Stimulated activated CD8-positive, alpha-beta memory T cell treated with anti-CD3 and anti-CD28 coated beads, Interleukin-12 subunit alpha, Interleukin-12 subunit beta, amount 100 ng/mL, for 24 hours (primary cell): ENCODE measurements around the gene TFAP2B.

ENCODE experiments used
- DNase-seq: peaks from one replicate; pipeline ENCODE4 v3.0.0-alpha.2; 2020; ENCODE audit errors: extremely low read depth

TFAP2B gene

DNA sequence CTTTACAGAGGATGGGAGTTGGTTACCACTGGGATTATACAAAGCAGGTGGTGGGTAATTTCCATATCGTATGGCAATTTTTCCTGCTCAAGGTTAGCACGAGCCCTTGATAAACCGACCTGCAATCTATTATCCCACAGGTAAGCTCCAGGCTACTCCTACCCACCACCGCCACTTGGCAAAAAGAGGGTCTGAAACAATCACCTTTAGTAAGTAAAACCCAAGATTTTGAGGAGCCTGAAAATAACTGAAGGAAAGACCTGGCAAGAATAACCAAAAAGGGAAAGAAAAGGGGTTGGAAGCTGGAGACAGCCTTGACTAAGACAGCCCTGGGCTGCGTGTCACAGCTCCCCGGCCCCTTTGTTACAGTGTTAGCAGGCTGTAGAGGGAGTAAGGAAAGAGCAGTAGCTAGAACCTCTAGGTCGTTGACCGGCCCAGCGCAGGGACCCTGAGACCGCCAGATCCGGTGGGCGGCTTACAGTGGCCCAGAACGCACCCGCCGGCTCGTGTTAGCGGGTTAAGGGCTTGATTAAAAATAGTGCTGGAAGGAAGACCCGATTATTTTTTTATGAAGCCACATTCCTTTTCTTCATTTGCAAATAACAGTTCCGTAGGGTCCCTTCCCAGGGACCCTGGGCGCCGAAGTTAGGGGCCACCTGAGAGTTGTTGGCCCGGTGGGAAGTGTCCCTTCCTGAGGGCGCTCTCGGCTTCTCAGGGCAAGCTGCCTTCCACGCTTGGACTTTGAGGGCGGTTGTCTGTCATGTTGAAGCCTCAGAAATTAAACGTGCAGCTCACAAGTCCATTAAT lies 30.5 kb downstream of the TFAP2B start:
- DNase-seq = no peak

DNA sequence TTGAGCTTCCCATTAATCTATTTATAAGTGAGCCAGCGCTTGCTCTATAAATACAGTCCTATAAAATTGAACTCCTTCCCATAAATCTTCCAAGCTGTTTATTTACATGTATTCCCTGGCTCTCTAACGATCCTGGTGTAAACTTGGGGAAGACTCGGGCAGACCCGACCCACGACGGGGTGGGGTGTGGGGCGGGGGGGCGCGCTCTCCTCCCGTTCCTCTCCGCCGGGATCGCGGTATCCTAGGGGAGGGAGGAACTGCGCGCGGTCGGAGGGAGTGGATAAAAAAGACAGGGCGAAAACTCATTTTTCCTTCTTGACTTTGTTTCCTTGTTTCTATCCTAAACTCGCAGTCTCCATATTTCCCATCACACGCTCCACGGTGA lies 31.1 kb downstream of the TFAP2B start:
- no peak for DNase-seq

DNA sequence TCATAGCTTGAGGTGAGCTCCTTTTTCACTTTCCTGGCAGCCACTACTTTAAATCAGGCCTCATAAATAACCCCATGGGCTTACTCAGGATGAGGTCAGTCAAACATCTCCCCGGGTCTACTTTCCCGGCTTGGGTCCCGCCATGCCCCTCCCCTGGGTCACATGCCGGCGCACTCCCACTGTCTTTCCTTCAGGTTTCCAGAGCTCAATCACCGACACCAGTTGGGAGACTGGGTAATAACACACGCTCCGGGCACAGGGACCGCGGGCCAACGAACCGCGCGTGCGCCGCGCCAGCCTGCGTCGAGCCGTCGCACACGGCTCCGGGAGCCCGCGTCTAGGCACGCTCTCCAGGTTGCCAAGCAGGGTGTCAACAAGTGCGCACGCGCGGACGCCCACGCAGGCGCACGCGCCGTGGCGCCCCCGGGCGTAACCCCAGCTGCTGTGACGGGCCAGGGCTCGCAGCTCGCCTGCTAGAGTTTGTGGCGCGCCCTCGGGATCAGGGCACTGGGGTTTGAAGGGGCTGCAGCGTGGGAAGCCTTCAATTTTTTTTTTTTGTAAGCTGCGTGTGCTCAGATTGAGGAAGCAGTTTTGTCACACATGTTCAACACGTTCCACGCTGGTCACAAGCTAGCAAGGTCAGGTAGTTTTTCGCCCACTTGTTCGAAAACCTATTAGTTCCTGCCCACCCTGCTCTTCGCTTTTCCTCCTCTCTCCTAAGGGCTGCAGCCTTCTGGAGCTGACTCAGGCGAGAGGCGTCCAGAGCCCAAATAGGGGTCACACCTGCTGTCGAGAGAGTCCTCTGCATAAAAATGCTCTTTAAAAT lies 31.8 kb downstream of the TFAP2B start:
- DNase-seq = no peak

DNA sequence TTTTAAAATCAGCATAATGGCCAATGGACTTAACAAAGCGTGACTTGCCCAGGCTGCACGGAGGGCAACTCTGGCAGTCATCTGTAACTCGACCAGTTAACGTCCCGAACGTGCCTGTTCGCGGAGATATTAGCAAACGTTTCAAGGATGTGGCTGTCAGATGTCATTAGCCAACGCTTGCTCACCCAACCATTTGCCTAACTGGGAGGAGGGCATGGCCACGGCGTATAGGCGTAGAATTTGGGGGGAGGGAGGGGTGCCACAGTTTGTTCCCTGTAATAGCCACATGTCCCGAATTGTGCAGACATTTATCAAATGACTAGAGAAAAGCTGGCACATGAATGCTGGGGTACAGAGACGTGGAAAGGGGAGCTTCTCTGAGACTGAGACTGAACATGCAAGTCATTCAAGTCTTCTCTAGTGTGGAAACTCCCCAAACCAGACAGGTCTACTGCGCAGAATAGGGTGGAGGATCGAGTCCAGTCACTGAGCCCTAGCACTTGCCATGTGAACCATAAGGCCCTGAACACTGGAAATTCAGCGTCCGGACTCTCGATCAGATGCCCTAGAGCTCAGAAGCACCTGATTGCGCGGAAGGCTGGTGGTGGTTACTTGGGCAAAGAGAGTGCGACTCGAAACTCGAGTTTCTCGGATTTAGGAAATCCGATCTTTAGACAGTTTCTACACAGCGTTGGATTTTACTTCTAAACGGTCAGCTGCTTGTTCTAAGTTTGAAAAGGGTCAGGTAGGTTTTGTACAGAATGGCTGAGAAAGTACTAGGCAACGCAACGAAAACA lies 32.6 kb downstream of the TFAP2B start:
- DNase-seq = no peak

DNA sequence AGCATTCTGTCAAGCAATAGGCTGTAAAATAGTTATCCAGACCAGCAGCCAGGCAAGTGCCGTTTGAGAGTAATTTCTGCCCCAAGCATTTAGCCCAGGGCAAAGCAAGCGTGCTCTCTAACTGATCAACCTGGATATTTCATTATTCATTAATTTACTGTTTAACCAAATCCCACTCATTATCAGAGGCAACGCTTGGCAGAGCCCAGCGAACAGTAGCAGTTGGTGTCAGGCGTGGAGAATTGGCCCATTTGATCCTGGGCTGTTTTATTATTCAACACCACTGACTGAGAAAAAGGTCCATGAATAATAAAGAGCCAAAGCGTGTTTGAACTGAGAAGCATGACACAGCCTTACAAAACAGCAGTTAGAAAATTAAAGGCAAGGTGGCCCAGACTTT lies 35.3 kb downstream of the TFAP2B start:
- no peak for DNase-seq

DNA sequence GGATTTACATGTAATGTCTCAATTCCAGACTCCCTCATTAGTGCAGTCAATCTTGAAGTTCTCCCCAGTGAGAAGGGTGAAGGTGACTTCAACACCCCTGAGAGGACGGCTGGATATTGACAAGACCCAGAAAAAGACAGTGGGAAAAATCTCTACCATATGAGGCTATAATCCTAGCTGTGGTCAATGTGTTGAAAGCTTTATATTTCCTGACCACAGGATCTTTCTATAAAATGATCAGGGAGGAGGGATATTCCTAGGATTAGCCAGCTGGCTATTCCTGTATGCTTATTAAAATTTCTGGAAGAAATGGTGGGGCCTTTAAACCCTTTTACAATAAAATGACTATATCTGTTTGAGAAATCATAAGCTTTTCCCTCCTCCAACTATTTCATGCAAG lies 43.0 kb downstream of the TFAP2B start:
- no peak for DNase-seq

DNA sequence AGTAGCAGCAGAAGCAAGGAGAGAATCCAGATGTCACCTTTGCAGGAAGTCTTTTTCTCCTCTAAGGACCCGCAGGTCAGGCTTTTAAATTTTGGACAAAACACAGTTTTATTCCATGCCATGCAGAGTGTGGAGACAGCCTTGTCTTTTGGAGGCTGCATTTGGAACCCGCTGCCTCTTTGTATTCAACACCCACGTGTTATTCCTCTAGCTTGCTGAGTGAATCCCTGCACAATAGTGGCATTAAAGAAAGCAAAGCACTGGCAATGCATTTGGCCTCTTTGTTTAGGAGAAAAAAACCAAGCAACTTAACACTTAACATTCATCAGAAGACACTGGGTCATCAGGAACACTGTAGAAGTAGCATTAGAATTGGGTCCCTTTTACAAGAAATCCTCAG lies 43.5 kb downstream of the TFAP2B start:
- DNase-seq = no peak

DNA sequence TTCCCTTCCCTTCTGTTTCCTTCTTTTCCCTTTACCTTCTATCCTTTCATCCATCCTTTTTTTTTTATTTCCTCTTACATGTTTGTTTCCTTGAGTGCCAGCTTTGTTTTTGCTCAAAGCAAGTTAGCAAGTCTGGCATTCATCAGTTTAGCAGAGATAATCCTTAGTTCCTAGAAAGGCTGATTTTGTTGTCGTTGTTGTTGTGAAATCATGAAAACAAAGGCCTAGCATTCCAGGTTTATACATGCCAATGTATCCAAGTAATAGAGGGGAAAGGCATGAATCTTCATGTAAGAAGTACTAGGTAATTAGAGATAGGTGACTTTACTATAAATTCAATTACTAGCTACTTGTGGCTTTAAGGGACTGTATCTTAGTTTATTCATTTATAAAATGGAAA lies 45.9 kb downstream of the TFAP2B start:
- no peak for DNase-seq

DNA sequence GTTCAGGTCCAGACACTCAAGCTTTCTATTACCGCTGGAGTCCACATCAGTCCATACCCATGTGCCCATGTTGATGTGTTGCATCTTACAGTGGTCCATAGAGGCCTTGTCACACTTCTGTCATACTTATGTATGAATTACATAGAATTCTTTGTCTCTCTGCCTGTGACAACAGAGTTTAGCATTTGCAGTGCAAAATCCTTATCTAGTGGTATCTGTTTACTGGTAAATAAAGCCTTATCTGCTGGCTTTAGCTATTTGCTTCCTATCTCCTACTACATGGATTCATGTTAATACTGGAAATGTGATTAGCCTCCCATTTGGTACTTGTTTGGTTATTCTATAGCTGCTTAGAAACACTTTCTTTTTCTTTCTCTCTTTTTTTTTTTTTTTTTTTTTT lies 49.8 kb downstream of the TFAP2B start:
- no peak for DNase-seq

DNA sequence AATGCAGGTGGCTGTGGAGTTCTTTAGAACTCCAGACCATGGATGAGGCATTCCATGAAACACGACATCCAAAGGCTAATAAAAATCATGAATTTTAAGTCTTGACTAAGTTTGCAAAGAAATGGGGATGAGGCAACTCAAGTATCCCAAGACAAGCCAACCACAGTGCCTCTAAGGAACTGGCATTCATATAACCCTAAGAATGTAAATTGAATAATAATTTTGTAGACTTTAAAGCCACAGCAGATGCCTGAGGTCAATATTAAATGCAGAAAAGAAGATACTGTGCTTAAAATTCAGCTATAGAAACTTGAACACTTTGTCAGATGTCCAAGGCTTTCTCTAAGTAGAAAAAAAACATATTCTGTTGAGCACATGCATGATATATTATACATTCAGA lies 54.5 kb downstream of the TFAP2B start:
- no peak for DNase-seq

DNA sequence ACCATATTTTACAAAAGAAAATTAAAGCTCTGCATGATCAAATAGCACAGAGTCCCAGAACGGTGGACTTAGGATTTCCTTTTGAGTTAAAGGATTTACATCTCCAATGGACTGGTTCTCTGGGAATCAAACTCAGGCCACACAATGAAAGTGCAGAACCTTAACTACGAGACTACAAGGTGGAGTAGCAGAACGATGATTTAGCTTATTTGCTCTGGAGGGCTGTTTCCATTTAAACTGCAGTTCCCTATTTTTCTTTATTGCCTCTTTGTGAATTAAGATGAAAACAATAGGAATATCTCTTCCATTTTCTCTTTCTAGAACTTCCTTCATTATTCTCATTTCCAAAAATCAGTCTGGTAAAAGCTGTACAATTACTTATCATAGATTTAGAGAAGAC lies 65.7 kb downstream of the TFAP2B start:
- no peak for DNase-seq

DNA sequence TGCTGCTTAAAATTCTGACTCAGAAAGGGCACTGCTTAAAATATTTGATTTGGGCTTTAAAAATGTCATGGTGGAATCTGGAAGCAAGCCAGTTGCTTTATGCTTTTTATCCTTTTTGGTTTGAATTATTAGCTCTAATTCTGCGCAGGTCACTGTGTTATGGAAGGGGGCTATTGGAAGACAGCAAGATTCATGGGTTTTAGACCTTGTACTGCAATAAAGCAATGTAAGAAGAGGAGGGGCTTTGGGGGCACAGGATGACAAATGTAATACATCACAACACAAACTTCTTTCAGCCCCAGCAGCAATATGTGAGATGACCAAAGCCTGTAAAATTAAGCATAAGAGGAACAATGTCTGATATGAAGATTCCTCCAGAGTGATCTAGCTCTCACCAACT lies 68.4 kb downstream of the TFAP2B start:
- no peak for DNase-seq

DNA sequence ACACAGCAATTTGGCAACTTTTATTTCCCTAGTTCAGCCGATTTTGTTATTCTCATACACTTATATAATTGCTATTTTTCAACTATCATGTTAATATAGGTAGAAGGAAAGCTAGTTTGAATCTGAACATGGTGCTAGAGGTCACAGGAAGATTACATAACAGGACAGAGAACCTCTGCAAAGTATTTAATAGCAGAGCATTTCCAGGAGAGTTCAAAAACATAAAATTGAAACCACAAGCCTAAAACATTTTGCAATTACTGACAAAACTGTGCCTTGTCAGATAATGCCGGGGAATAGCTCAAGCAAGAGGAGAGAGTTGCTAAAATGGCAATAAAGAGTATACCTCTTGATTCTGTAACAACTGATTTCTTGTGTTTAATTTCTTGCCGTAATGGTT lies 70.8 kb downstream of the TFAP2B start:
- DNase-seq = no peak

DNA sequence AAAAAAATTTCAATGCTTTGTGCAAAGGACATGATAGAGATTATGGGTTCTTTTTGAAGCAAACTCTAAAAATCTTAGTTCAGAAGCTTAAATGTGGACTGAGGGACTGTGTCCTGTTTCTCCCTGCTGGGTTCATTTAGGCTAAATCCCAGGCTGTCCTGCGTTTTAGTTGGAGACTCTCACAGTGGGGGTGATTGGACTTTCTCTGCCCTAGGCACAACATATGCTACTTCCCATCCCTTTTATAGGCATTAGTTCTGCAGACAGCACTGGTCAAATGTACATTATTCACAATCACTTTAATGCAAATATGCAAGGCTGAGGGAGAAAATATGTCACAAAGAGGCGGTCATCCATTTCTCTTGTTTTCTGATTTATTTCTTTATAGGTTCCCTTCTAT lies 71.3 kb downstream of the TFAP2B start:
- no peak for DNase-seq

DNA sequence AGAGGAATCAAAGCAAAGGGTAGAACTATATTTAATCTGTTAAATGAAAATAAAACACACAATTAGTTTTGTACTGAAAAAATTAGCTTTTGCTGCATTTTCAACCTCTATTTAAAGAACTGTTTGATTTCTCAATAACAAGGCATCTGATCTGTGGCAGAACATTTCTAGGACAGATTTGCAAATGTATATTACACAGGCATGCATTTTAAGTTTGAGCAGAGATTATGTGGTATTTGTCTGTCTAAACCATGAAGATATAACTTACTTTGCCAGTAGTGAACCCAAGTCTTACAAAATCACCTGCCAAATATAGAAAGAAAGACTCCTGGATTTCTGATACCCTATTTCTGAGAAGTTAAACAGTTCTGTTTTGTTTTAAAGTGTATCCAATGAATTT lies 71.9 kb downstream of the TFAP2B start:
- no peak for DNase-seq

DNA sequence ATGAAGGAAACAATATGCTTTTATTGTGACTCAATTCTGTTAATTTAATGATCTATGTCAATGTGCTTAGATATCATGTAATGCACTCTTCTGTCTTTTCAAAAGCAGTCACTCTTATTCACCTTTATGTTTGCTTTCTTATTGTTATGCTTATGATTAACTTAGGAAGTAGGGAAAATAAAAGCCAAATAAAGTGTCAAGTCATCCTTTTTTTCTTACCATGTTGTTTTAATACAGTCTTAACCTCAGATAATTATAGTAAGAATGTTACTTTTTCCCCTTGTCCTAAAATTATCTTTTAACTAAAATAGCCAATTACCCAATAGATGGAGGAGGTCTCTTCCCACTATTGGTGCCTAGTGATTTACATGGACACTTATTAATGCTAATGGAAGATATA lies 72.6 kb downstream of the TFAP2B start:
- DNase-seq = no peak
